ENCODE measurements around the gene B3GNT7. TPM values are rescaled to one million over a fixed set of nuclear protein-coding genes. Genes with fewer than 3 reads are reported as not detected.

Gene B3GNT7, protein sequence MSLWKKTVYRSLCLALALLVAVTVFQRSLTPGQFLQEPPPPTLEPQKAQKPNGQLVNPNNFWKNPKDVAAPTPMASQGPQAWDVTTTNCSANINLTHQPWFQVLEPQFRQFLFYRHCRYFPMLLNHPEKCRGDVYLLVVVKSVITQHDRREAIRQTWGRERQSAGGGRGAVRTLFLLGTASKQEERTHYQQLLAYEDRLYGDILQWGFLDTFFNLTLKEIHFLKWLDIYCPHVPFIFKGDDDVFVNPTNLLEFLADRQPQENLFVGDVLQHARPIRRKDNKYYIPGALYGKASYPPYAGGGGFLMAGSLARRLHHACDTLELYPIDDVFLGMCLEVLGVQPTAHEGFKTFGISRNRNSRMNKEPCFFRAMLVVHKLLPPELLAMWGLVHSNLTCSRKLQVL
- not detected in 2 replicates for total RNA-seq

DNA sequence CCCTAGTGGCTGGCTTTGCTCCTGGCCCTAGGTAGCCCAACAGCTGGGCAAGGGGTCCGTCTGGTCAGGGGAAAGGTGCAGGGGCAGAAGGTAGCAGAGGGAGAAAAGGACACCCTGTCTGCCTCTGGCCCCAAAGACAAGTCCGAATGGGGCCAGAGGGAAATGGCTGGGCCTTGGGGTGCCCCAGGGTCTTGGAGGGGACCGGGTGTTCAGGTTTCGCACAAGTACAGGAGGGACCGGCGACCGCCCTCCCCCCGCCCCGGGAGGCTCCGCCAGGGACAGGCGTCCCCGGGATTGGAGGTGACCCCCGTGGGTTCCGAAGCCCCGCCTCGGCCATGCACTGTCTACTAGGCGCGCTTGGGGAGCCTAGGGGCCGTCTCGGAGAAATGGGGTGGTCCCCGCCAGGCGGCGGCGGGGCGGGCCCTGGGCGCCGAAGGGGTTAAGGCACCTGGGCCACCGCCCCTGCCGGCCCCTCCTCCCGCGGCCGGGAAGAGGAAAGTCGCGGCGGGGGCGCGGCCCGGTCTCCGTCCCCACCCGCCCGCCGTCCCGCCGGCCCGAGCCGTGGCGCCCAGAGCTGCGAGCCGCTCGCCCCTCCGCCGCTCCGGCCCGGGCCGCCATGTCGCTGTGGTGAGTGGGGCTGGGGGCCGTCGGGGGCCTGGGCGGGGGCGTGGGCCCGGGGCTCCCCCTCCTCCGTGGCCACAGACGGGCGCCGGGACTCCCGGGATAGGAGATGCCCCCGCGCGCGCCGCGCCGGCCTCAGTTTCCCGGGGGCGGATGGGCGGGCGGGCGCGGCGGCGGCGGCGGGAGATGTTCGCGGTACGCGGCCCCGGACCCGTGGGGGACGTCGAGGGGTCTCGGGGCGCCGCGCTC lies at the start of gene B3GNT7:
B3GNT7 (plus strand) TSS at position 523 of the 870 bp plus-strand sequence; CDS start at position 617, 94 bp downstream.

Small RNAs within 50 kb of the gene (small RNA-seq; reads per million reads assigned to genes)
- gene MIR4777, result 0.22 reads per million

Other genes with a start within 250 kb of the B3GNT7 start
- gene ARMC9, start 197.1 kb upstream of the B3GNT7 start, total RNA-seq, result 25.4 and 45.9 TPM in 2 replicates
- 193 and 199 TPM in 2 replicates for gene NCL, start 68.8 kb downstream of the B3GNT7 start, total RNA-seq
- not detected in 2 replicates for gene NMUR1, start 134.7 kb downstream of the B3GNT7 start, total RNA-seq
- not detected in 2 replicates for gene TEX44, start 197.2 kb downstream of the B3GNT7 start, total RNA-seq